ENCODE results near the gene VSTM2B. TPM values are rescaled to one million over a fixed set of nuclear protein-coding genes. Genes with fewer than 3 reads are reported as not detected.

Gene VSTM2B
- total RNA-seq, 1 donor from 2014 or later = not detected

DNA sequence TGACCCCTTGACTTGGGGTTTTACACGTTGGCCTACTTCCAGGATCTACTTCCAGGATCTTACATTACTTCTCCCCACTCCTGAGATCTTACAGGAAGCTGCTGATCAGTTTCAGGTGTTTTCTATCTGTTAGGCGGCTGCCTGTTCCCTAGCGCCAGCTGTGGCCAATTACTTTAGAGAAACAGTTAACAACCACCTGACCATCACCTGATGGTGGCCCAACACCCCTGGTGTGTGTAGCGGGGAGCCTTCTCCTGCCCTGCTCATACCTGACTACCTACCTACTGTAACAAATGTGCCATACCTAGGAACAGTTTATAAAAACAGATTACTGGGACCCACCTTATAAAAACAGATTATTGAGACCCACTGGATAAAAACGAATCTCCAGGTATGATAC is 77.5 kb downstream of the VSTM2B start:
- intact Hi-C loops (cut with DNase I) = no loop called here
- DNase-seq = no peak
- no peak for ATAC-seq (ENCODE audit: poor library complexity)

DNA sequence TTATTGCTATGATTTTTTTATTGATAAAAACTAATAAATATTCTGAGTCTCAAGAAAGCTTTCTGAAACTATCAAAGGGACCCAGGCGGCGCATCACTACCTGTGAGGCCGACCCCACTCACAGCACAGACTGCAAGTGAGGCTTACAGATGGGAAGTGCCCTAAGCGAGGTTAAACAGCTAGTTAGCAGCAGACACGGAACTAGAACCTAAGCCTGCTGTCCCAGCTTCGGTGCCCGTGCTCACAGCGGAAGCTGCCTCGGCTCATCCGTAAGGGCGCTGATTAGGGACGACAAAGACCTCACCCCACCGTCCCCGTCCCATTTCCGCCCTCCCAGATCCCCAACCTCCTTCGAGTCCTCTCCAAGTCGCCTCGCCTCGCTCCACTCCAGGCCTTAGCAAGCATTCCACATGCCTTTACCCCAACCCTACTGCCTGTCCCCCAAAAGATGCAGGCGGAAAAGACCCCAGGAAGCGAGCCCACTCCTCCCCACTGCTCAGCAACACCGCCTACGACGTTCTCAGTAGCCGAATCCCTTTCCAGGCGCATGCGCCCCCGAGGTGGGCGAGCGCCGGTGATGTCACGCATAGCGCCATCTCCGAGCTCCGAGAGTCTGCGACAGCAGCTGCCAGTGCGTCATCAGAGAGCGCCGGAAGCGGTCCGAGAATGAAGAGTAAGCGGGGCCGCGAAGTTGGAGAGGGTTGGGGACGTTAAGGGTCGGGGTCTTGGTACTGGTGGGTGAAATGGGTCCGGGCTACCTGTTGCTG is 80.0 kb downstream of the VSTM2B start, which contains the start of gene POP4:
TSS of gene POP4 (plus strand) at position 631 of the 767 bp plus-strand sequence. CDS start at position 667, 36 bp downstream.
- DNase-seq = peak; percentile 100
- intact Hi-C loops (cut with DNase I) = no loop called here
- ATAC-seq (ENCODE audit: poor library complexity) = peak; percentile 96

DNA sequence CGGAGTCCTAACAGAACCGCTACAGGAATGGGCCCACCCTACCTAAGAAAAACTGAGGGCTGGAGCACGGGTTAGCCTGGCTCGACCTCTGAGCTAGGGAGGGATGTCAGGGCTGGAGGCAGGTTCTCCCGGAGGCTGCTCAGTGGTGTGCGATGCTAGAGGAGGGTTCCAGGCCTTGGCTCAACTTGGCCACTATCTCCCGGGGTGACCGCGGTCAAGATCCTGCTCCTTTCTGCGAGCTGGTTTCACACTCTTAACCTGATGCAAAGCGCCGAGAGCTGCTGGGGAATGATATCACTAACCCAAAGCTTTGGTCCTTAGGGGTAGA is 80.6 kb downstream of the VSTM2B start:
- ATAC-seq (ENCODE audit: poor library complexity) (peak; percentile 43), DNase-seq (no peak)
- intact Hi-C loops (cut with DNase I) = no loop called here

DNA sequence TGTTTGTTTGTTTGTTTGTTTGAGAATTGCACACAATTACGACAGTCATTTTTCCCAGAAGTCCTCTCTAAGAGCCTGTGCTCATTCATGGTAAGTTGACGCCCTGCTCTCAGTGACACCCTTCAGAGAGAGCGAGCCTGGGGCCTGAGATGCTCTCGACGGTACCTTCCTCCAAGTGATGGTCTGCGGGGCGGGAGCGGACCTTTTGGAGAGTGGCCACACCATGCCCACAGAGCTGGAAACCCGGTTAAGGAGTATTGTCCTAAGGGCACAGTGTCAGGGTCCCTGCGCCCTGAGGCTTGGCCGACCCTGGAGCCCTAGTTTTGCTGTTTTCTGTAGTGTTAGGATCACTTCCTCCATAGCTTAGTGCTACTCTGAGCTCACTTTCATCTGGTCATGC is 83.8 kb downstream of the VSTM2B start:
- DNase-seq = no peak
- no peak for ATAC-seq (ENCODE audit: poor library complexity)
- intact Hi-C loops (cut with DNase I) = loop anchor here (2.0 to 5.0 kb wide), 3 partner anchors 53 to 107 kb away; no protein-coding TSS in a partner anchor

DNA sequence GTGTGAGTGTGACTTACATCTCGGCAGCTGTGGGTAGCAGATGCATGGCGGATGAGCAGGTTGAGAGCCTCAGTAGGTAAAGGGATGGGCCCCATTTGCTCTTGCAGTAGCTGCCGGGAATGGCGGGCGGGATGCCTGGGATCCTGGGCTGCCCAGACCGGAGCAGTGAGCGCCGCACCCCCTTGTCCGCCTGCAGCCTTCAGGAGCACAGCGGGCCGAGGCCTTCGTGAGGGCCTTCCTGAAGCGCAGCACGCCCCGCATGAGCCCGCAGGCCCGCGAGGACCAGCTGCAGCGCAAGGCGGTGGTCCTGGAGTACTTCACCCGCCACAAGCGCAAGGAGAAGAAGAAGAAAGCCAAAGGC is 84.4 kb downstream of the VSTM2B start:
- intact Hi-C loops (cut with DNase I) = loop anchor here (2.0 to 5.0 kb wide), 3 partner anchors 52 to 107 kb away; no protein-coding TSS in a partner anchor
- DNase-seq (no peak), ATAC-seq (ENCODE audit: poor library complexity) (no peak)

DNA sequence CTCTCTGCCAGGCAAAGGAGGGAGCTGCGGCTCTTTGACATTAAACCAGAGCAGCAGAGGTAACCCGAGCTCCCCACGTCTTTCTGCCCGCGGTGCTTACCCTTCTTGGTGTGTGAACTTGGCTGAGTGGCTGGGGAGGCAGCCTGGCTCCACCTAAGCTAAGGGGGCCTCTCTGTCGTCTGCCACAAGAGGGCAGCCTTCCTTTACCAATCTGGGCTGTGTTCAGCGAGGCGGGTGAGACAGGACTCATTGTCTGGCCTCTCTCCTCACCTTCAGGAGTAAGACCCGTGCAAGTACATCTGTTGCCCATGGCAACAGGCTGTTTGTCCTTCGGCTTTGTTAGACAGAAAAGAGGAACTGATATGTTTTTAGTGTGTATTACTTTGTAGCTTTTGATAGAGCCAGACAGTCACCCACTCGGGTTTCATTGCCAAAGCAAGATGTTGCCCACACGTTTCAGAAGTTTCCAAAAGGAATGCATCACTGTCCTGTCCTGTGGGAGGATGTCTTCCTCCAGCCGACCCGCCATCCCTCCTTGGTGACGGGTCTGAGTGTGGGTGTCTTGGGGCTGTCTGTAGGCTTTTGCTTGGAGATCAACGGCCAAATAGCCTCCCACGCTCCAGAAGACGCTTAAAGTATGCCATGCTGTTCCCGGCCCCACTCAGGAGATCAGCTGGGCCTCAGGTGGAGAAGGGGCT is 84.9 kb downstream of the VSTM2B start:
- DNase-seq (peak; percentile 88), ATAC-seq (ENCODE audit: poor library complexity) (peak; percentile 82)
- intact Hi-C loops (cut with DNase I) = loop anchor here (2.0 to 5.0 kb wide), 3 partner anchors 52 to 106 kb away; no protein-coding TSS in a partner anchor

DNA sequence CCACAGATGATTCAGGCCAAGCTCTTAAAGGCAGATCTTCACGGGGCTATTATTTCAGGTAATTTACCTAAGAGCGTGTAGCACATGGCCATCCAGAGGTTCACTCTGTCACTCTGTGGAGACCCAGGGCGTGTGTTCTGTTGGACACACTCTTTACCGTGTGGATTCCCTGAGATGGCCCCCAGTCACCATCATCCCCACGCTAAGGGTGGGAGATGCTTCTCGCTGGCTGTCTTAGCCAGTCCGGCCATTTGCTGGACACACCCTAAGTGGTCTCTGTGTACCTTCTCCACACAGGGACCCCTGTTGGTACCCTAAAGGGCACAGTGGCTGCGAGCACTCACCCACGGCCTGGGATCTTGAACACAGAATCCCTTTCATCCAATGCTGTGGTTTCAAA is 86.3 kb downstream of the VSTM2B start:
- intact Hi-C loops (cut with DNase I) = loop anchor here (5.0 kb wide), 2 partner anchors 50 to 80 kb away; no protein-coding TSS in a partner anchor
- DNase-seq (no peak), ATAC-seq (ENCODE audit: poor library complexity) (no peak)

DNA sequence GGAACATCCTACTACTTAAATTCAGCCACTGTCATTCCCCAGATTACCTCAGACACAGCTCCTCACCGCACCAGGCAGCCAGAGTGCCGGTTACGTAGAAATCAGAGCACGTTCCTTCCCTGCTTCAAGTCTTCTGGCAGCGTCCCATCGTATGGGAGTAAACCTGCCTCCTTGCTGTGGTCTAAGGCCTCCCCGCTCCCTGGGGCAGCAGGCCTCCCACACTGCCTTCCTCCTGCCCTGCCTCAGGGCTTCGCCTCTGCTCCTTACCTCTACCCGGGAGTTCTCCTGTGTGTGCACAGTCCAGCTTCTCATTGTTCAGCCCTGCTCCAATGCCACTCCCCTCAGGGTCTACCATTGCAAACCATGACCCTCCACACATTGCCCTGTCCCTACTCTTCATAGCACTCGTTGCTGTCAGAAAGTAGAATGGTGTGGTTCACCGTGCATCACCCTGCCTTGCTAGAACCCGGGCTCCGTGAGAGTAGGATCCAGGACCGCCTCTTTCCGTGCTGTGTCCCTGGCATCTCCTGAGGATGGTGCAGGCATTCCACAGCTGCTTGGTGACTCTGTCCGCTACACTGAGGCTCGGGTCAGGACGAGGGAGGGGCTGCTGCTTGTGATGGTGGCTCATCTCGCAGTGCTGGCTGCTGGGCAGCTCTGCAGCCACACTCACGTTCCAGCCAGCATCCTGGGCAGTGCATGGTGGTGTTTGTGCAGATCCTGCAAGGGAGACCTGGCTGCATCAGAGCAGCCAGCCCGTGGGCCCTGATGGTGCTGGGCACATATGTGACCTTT is 87.2 kb downstream of the VSTM2B start:
- intact Hi-C loops (cut with DNase I) = loop anchor here (5.0 kb wide), 2 partner anchors 49 to 79 kb away; no protein-coding TSS in a partner anchor
- ATAC-seq (ENCODE audit: poor library complexity) = no peak
- no peak for DNase-seq

DNA sequence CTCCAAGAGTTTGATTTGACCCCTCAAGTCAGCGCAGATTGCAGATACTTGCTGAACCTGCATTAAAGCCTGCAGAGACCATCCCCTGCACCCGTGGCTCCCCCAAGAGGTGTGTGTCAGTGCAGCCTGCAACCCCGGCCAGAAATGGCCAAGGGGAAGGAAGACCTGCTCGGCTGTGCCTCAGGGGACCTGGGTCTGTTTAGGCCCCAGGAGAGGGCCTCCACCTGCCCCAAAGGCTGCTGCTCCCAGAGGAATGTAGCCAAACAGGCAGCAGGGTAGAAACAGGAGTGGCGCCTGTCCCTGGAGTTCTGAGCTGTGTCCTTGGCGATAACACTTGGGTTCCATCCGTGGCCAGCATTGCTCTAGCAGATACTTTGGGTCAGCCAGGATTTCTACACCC is 88.3 kb downstream of the VSTM2B start:
- ATAC-seq (ENCODE audit: poor library complexity) (no peak), DNase-seq (no peak)
- intact Hi-C loops (cut with DNase I) = loop anchor here (5.0 kb wide), 2 partner anchors 48 to 78 kb away; no protein-coding TSS in a partner anchor

Other genes starting within 250 kb of the VSTM2B start
- gene POP4, start 80.3 kb downstream of the VSTM2B start, total RNA-seq = 46.9 TPM
- gene PLEKHF1, start 139.5 kb downstream of the VSTM2B start, total RNA-seq = 39.9 TPM
- gene C19orf12, start 189.3 kb downstream of the VSTM2B start, total RNA-seq = 59.9 TPM